Fibroblast of skin of left quadriceps (primary cell): ENCODE results near the gene AVL9.

Experiments used
- DNase-seq, 2 experiments: peaks; one replicate each; pipeline ENCODE4 v3.0.0-alpha.2; 2013; ENCODE audit warnings: low read depth in 2 of 2

Gene AVL9

DNA sequence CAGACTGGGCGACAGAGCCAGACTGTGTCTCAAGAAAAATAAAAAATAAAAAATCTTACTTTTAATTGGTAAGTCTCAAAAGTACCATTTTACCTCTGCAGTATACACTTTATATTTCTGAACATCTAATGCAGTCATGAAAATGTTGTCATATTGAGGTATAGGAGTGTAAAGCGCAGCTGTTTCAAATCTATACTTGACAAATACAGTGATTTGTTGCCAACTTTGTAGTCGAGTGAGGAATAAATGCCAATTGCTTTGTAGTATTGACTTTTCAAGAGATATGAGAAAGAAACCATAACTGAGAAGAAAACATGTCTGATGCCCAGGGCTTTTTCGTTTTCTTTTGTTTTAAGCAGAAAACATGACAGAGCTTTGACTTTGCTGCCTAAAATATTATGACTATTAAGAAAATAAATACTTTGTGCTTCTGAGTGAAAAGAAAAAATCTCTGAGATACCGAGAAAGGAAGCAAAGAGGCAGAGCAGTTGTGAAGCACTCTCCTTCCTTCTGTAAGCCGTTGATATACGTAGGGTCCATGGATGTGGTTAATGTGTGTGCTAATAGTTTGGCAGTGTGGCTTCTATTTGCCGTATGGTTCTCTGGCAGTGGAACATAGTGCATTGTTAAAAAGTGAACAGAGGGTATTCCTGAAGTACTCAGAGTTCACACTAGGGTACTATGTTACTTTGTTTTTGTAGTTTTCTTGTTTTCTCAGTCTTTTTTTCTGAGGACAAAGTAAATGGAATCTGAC lies 38.2 kb downstream of the AVL9 start:
- no peak for DNase-seq

DNA sequence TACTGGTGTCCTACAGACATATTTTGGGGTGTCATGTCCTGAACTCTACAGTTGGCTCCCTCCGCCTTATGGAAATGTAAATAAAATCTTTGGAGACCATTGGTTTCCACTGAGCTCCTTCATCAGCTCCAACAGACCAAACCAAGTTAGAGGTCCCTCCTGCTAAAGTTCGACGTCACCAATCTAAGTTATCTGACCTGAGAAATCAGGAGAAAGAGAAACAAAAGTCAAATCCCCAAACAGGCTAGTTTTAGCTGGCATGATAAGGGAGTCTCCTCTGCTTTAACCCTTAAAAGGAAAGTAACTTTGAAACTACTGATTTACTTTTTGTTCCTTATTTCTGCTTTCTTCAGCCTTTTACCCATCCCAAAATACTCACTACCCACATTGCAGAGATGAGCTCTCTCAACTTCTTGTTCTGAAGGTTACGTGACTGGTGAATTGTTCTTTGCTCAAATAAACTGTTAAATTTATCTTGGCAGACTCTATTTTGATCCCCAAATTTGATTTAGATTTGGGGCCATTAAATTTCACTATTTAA lies 39.9 kb downstream of the AVL9 start:
- DNase-seq: no peak

DNA sequence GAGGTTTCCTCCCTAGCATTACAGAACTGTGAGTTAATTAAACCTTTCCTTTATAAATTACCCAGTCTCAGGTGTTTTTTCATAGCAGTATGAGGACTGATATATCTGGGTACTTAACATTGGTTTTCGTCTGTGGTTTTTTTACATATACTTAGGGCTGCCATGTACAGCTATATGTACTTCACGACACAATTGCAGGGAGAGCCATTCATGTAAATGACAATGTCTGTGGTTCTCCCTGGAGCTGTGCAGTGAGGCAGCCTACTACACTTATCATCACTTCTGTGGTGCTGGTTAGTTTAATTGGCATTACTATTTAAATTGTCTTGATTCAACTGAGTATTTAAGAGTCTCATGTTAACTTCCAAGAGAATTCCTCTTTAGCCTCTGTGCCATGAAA lies 40.7 kb downstream of the AVL9 start:
- no peak for DNase-seq

DNA sequence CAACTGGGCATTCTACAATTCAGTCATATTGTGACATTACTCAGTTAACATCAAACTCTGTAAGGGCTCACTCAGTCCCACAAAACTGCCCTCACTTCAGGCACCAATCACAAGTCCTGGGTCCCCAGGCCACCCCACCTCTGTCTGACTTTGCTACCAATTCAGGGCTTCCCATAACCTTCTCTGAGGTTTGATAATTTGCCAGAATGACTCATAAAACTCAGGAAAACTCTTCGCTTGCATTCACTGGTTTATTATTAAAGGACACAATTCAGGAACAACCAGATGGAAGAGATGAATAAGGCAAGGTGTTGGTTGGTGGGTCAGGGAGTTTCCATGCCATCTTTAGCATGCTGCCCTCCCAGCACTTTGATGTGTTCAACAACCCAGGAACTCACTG lies 41.3 kb downstream of the AVL9 start:
- peak; percentile 32 to 40 for DNase-seq

DNA sequence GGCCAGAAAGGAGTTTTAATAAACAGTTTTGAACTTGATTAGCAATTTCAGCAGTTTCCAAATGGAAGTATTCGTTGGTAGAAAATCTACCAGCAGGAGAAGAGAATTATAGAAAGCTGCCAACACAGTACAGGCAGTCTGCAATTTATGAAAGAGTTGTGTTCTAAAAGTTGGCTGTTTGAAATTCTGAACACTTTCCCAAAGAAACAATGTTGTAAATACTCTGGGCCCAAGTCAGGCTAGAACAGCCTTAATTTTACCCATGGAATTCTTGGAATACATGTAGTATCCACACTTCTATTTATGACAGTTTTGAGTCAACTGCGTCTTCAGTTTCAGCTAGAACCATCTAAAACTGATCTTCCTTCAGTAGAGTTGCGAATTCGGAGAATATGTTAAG lies 42.5 kb downstream of the AVL9 start:
- no peak for DNase-seq

DNA sequence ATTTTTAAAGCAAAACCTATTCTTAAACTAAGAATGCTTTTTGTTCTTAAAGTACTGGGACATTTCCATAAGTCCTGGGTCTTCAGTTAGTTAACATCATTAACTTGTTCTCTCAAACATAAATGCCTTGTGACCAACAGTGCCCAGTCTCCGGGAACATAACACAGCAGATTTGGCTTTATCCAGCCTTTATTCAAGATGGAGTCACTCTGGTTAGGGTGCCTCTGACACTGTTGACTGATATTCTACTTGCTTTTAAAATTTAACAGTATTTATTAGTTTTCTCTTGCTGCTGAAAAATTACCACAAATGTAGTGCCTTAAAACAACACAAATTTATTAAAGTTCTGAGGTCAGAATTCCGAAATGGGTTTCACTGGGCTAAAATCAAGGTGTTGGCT lies 44.1 kb downstream of the AVL9 start:
- no peak for DNase-seq

DNA sequence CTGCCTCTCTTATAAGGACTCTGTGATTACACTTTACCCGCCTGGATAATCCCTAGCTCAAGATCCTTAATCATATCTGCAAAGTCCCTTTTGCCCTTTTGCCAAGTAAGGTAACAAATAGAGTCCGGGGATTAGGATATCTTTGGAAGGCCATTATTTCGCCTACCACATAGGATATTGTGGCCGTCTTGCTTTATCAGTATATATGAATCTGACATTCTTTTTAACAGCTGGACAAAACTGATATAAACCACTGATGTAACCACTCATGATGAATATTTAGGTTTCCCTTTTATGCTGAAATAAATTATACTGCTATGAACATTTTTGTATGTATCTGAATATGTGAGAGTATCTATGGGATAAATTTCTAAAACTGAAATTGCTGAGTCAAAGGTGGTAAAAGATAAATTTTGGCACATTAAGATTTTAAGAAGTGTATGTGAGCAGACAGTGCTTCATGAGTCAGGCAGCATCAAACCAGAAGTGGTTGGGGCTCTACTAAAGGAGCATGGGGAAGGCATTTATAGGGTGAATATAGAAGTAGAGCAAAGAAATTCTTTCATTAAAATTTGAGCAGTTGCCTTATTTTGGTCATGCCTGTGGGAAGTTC lies 44.7 kb downstream of the AVL9 start:
- DNase-seq: no peak

DNA sequence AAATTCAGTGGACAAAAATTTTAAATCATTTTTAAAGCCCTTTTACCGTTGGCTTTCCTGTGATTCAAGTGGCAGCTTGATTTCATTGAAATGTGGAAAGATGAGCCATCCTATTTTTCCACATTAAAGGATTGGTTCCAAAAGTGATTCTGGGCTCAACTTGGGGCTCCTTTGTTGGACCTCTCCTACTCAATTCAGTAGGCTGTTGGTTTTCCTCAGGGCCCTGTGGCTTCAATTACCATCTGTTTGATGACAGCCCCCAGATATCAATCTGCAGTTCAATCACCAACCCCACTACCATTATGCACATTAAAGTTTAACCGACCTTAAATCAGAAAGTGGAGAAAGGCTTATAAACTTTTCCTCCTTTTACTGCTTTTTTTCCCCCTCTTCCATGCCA lies 47.3 kb downstream of the AVL9 start:
- no peak for DNase-seq

DNA sequence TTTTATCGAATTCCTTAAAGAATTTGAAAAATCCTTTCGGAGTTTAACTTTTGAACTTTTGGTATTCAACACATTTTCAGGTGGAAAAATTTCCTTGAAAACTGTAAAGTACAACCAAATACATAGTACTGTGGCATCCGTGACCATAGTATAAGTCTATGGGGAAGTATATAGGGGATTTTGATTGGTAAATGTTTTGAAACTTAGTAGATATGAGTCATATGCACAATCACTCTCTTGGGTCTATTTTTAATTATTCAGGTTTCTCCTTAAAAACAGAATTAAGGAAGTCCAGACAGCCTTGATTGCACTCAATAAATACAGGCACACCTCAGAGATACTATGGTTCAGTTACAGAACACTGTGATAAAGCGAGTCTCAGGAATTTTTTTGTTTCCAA lies 64.2 kb downstream of the AVL9 start:
- DNase-seq: no peak

DNA sequence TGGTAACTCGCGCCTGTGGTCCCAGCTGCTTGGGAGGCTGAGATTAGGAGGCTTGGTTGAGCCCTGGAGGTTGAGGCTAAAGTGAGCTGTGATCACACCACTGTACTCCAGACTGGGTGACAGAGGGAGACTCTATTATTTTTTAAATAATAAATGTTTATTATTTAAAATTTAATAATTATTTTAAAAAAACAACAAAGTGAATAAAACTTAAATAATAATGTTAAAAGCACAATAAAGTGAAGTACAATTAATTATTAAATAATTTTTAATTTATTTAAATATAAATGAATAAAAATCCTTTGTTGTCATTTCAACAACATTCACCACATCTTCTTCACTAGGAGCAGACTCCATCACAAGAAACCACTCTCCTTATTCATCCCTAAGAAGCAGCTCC lies 64.8 kb downstream of the AVL9 start:
- DNase-seq: no peak

DNA sequence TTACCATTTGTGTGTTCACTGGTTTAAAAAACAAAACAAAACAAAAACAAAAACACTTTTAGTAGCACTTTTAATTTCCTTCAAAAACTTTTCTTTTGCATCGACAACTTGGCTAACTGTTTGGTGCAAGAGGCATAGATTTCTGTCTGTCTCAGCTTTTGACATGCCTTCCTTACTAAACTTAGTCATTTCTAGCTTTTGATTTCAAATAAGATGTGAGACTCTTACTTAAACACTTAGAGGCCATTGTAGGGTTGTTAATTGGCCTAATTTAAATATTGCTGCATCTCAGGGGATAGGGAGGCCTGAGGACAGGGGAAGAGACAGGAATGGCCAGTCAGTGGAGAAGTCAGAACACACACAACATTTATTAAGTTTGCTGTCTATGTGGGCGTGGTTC lies 66.3 kb downstream of the AVL9 start:
- no peak for DNase-seq

DNA sequence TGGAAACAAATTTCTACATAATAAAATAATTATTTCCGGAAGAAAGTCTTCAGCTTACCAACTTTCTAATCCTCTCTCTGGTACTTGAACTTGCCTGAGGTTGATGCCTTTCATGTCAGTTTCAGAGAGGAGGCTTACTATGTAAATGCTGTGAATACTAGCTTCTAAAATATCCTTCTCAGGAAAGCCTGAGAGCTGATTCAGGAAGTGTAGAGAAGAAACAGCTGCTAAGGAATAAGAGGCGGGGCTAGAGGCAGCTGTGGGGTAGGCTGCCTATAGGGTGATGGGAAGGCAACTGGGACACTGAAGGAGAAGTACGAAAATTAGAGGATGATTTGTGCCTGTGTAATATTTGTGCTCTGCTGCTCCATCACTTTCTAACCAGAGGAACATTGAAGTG lies 69.3 kb downstream of the AVL9 start:
- DNase-seq: no peak

DNA sequence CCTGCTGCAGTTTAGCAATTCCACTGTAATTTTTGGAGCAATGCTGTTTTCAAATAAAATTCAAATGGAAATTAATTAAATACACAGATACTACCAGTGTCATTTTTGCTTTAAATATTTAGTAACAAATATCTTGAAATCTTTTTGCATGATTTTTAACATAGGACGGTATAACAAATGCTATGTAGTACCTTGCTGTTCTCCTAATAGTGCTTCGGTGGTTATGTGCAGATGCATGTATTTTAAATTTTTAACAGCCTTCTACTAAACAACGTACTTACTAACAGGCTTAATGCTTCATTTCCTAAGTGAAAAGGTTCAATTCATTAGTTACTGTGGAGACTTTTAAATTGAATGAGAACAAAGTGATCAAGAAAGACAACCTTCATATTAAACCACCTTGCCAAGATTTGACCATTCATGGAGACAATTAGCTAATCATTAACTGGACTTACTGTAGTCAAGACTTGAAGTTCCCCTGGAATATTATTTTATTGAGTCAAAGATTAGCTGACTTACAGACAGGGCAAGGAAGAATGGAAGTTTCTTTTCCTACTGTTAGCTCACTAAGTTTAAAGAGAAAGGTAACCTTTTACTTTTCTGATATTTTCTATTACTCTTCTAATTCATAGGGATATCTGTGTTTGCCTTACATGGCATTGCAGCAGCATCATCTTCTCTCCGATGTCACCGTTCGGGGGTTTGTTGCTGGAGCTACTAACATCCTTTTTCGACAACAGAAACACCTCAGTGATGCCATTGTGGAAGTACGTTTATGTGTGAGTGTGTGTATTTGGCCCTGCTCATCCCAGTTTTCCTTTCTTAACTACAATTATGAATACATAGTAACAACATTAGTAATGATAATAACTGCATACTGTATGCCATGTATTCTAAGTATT lies 74.3 kb downstream of the AVL9 start:
- DNase-seq: no peak

DNA sequence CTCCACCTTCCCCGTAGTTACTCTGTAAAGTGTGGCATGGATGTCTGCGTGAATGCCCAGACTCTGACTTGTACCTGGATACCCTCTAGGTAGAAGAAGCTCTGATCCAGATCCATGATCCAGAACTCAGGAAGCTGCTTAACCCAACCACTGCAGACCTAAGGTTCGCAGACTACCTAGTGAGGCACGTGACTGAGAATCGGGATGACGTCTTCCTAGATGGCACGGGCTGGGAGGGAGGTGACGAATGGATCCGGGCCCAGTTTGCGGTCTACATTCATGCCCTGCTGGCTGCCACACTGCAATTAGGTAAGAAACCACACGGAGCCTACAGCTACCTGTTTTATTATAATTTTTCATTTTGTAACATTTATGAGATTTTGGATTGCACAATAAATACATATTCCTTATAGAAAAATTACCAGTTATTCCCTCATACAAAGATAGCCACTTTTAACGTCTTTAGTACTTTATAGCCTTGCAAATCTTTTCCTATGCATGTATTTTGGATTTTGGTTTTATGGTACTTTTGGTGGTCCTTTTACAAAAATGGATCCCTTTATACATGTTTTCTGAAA lies 77.9 kb downstream of the AVL9 start:
- DNase-seq: no peak

DNA sequence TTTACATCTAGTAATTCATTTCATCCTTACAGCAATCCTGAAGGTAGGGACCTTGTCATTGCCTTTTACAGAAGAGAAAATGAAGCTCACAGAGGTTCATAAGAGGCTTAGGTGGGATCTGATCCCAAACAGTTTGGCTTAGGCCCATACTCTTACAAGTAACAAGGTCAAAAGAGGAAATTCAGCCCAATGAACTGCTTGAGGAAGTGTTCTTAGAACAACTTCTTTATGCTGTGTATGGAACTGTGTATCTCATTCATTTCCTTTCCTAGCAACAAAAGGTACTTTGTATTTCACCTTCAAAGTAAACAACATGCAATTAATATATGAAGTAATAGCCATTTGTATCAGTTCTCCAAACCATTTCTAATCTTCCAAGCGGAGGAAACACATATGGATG lies 79.3 kb downstream of the AVL9 start:
- DNase-seq: no peak

DNA sequence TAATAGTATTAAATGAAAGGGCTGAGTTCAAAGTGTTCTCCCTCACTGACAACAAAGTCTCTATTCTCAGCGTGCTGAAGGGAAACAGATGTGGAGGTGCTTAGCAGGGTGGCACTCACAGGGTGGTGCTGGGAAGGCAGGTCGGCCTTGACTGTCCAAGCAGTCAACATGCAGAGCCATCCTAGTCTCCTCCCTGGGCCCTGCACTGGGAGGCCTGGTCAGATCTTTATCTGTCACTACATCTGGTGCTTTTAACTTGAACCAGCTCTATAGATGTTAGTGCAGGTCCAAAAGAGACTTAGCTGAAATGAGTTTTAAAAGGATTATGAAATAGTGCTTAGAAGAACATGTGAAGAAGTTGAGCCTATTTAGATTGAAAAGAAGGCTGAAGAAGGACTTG lies 82.1 kb downstream of the AVL9 start:
- DNase-seq: no peak

DNA sequence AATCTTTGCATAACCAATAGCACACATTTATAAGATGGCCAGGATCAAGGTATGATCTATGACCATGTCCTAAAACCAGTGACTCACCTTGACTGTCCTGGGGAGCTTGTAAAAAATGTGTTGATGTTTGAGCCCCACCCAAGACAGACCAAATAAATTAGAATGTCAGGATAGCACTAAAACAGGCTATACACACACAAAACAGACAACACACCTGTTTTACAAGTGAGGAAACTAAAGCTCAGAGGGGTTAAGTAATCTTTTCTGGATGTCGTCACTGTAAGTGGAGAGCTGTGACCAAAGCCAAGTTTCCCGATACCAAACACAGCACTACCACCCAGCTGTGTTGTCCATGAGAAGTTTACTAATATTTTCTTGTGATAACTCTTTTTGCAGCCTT lies 84.5 kb downstream of the AVL9 start:
- DNase-seq: no peak

DNA sequence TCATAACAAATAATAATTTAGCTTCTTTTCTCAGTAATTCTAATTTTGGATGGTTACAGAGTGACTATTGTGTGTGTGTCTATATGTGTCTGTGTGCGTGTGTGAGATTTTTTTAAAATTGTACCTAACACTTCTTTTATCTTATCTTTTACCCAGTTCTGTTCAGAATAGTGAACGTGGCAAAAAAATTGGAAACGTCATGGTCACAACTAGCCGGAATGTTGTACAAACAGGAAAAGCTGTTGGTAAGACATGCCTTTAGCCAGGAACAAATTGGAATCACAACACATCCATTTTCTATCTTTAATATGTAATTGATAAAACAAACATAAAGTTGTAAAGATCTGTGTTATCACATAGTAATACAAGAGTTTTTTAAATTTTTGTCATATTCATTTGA lies 85.4 kb downstream of the AVL9 start:
- DNase-seq: no peak

DNA sequence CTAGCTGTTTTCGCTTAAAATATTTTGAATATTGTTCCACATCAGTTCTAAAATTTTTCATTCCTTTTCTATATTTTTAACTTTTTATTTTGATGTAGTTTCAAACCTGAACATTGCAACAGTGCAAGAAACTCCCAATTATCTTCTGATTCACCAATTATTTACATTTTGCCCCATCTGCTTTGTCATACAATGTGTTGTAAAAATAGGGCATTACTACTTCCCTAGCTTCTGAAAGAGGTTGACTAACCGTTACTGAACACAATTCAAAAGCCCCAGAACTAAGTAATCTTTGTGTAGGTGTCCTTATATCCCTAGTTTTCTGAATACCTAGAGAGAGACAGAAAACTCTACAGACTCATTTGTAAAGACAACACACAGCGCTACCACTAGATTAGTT lies 86.7 kb downstream of the AVL9 start:
- no peak for DNase-seq

DNA sequence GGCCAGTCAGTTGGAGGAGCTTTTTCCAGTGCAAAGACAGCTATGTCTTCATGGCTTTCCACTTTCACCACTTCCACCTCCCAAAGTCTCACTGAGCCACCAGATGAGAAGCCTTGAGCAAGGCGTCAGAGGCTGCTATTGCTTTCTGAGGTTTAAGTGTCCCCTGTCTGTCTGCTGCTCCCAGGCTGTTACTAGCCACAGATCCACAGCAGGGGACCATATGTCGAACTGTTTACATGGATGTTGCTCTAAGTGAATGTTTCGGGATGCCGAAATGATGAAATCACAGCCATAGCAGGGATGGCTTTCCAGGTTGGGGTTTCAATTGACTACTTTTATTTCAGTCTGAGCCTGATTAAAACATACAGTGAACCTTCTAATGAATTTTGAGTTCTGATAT lies 88.5 kb downstream of the AVL9 start:
- DNase-seq: peak; percentile 92 to 93

DNA sequence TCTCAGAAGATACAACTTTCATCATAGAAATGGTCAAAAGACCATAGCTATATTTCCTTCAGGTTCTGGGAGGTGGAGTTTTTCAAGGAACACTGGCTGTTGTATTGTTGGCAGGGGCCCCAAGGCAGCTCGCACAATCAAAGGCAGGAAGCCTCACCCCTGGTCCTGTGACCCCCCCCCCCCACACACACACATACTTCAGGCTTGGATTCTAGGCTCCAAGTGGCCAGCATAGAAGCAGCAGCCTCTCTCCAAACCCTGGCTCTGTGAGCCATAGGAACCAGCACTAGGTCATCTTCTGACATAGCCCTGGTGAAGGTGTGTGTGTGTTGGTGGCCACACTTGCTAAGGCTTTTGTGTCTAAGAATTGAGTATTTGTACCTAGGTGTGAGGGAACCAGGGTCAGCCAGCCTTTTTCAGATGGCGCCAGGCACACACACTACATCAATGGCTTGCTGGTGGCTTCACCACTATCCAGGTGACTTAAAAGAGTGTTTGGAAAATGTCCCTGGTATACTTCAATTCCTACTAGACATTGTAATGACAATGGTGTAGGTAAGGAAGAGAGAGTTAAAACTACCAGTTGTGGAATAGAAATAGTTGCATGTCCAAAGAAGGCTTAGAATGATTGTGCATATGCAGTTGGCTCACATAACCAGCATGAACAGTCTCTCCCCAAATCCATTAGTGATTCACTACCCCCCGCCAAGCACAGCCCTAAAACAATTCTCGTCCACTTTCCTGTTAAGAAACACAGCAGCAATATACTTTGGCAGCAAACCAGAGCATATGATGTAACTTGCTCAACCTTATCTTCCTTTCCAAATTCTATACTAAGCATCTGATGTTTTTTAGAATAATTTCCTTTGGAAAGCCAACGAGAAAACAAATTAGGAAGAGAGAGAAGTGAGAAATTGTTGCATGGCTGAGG lies 91.3 kb downstream of the AVL9 start:
- DNase-seq: peak; percentile 95 to 96
